ENCODE data around the gene BPIFB3.

DNA sequence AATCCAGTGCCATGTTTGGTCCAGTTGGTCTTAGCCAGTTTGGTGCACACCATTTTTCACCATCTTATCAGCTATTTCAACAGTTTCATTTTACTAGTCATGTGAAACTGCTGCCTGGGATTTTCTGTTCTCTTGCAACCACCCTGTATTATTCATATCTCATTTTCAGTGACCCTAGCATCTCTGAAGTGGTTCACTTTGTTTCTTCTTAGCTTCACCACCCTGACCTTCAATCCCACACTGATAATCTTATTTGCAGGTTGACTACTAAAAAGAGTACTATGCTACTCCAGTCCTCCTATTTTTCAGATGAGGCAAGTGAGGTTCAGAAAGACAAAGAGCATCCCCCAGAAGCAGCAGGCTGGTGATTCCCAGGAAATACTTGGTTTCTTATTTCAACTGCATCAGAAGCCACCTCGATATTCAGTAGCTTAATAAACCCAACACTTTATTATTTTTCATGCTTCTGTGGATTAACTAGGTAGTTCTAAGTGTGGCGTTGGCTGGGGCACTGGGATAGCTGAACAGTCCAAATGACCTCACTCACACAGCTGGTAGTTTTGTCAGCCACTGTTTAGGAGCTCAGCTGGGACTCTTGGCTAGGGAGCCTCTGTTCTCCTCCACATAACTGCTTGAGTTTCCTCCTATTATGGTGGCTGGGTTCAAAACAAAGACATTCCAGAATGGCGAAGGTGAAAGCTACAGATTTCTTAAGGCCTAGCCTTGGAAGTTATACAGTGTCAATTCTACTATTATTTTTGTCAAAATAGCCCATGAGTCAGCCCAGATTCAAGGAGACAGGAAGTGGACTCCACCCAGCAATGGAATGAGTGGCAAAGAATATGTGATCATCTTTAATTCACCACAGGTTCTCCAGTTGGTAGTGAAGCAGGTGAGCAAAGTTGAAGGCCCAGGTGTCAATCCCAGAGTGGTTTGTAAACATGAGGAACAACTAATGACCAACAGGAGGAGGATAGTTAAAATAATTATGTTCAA, 66.3 kb downstream of the BPIFB3 start:
- TF ChIP-seq ZNF202 (tag by site-specific recombination; IDR thresholded peaks at IDR 0.05; ENCODE audit: borderline replicate concordance) = no peak
- no peak for TF ChIP-seq ZNF23 (tag by site-specific recombination; IDR thresholded peaks at IDR 0.05; ENCODE audit: borderline replicate concordance)
- TF ChIP-seq TCF7L2 (IDR thresholded peaks at IDR 0.05; ENCODE audit: borderline replicate concordance, low read depth, low read length) = no peak

Measured in HEK293 (cell line).